ENCODE measurements around the gene MYO1E. TPM values are rescaled to one million over a fixed set of nuclear protein-coding genes. Genes with fewer than 3 reads are reported as not detected.

Gene MYO1E
- total and polyA plus RNA-seq, 2 of the 4 experiments (the other 2 are of a cell fraction): 13.4 to 37.3 TPM

DNA sequence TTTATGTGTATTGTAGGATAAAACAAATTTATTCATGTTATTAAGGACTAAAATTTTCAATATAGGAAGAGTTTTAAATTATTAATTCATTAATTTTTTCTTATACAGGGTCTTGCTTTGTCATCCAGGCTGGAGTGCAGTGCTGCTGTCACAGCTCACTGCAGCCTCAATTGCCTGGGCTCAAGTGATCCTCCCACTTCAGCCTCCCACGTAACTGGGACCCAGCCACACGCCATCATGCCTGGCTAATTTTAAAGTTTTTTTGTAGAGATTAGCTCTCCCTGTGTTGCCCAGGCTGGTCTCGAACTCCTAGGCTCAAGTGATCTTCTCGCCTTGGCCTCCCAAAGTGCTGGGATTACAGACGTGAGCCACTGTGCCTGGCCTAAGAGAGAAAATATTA is 253.0 kb downstream of the MYO1E start:
- BruUV-seq (replicated peaks): no TSS peak
- no peak overlapping the region for H2BK20ac ChIP-seq (ENCODE audit: low read depth, low read length)
- H3K4me2 ChIP-seq (ENCODE audit: low read depth, low read length): no peak overlapping the region
- no peak overlapping the region for H3K18ac ChIP-seq (ENCODE audit: low read depth, low read length)
- H3K14ac ChIP-seq (replicated peaks; ENCODE audit: low read depth, low read length): no peak overlapping the region
- H3K4me3 ChIP-seq (ENCODE audit: insufficient read depth, low read depth, low read length): no peak overlapping the region
- no peak overlapping the region for H3K9ac ChIP-seq (ENCODE audit: low read depth, low read length)
- peaks cover 12 to 38% of the 10 kb centered on the region in 2 experiments for H3K79me1 ChIP-seq (ENCODE audit: low read depth in 1 of 2, low read length in 2 of 2)
- H2AK5ac ChIP-seq (ENCODE audit: low read depth, low read length): no peak overlapping the region
- peaks cover 15% of the 10 kb centered on the region for H3K36me3 ChIP-seq (ENCODE audit: control insufficient read depth, insufficient read depth, low read length)
- no peak for ATAC-seq (ENCODE audit: low read depth)
- H4K20me1 ChIP-seq (ENCODE audit: insufficient read depth, low read length): no peaks in the 10 kb centered on the region
- no peak overlapping the region for H2BK15ac ChIP-seq (ENCODE audit: low read depth, low read length)
- no peak for DNase-seq
- H4K5ac ChIP-seq (ENCODE audit: low read depth, low read length): no peak overlapping the region
- dilution Hi-C loops (cut with HindIII; ENCODE audit: low sequenced_read_pairs, unreplicated experiment) (no loop called here), in situ Hi-C loops (cut with MboI; ENCODE audit: low sequenced_read_pairs) (no loop called here), intact Hi-C loops (cut with micrococcal nuclease) (no loop called here)
- H2BK5ac ChIP-seq (ENCODE audit: low read depth, low read length, poor library complexity, severe bottlenecking): no peak overlapping the region
- no peaks in the 10 kb centered on the region for H3K9me3 ChIP-seq (ENCODE audit: control insufficient read depth, insufficient read depth, low read length)
- H3K27ac ChIP-seq (ENCODE audit: insufficient read depth, low read length): no peak overlapping the region
- H3K4ac ChIP-seq (ENCODE audit: low read depth, low read length): no peak overlapping the region
- no peak overlapping the region for H2AFZ ChIP-seq (replicated peaks; ENCODE audit: low read length, poor library complexity)
- H3K56ac ChIP-seq (ENCODE audit: extremely low read depth, insufficient read depth, low read length): no peak overlapping the region
- peaks cover 4% of the 10 kb centered on the region; the same call in 1 of the 2 replicates for H3K9me1 ChIP-seq (ENCODE audit: insufficient read depth, low read length)
- no peak overlapping the region for H4K8ac ChIP-seq (ENCODE audit: low read depth in 2 of 2, low read length in 2 of 2)
- no peak overlapping the region for H4K91ac ChIP-seq (ENCODE audit: insufficient read depth, low read depth, low read length)
- TF ChIP-seq RAD21 (IDR thresholded peaks at IDR 0.05; ENCODE audit: low read length) (no peak), RFX5 (IDR thresholded peaks at IDR 0.05; ENCODE audit: low read depth, low read length) (no peak), MAZ (IDR thresholded peaks at IDR 0.05; ENCODE audit: borderline replicate concordance, low read depth, low read length) (no peak), MAFK (IDR thresholded peaks at IDR 0.05; ENCODE audit: low read depth, low read length) (no peak), POLR2A (IDR thresholded peaks at IDR 0.05; ENCODE audit: low read depth, low read length) (no peak), SMC3 (IDR thresholded peaks at IDR 0.05; ENCODE audit: low read depth, low read length) (no peak), USF2 (IDR thresholded peaks at IDR 0.05; ENCODE audit: low read depth, low read length) (no peak)
- no peak overlapping the region for H2AK9ac ChIP-seq (replicated peaks; ENCODE audit: low read depth, low read length, poor library complexity)
- no peaks in the 10 kb centered on the region for H3K27me3 ChIP-seq (ENCODE audit: control insufficient read depth, insufficient read depth, low read length)
- no peak overlapping the region for H3K23ac ChIP-seq (ENCODE audit: low read depth, low read length)
- WGBS, 2 experiments (ENCODE audit: extremely low coverage in 2 of 2, insufficient read length in 1 of 2): no CpG with 5 or more reads among the region's 5 CpGs
- no peak overlapping the region for H2BK120ac ChIP-seq (ENCODE audit: low read depth, low read length)
- no peaks in the 10 kb centered on the region for H3K4me1 ChIP-seq (ENCODE audit: control insufficient read depth, insufficient read depth, low read length)
- ChIA-PET POLR2A (ENCODE audit: unreplicated experiment) (no interaction called here), CTCF (no interaction called here)

Measured in IMR-90 (cell line).